ENCODE data around the gene TMEM259. TPM values are rescaled to one million over a fixed set of nuclear protein-coding genes. Genes with fewer than 3 reads are reported as not detected.
A peak's percentile ranks its signal among the peaks of the same experiment; 100 is the strongest.

The TMEM259 gene
- total and polyA plus RNA-seq, 2 donors from 2014 or later = 129 to 180 TPM

DNA sequence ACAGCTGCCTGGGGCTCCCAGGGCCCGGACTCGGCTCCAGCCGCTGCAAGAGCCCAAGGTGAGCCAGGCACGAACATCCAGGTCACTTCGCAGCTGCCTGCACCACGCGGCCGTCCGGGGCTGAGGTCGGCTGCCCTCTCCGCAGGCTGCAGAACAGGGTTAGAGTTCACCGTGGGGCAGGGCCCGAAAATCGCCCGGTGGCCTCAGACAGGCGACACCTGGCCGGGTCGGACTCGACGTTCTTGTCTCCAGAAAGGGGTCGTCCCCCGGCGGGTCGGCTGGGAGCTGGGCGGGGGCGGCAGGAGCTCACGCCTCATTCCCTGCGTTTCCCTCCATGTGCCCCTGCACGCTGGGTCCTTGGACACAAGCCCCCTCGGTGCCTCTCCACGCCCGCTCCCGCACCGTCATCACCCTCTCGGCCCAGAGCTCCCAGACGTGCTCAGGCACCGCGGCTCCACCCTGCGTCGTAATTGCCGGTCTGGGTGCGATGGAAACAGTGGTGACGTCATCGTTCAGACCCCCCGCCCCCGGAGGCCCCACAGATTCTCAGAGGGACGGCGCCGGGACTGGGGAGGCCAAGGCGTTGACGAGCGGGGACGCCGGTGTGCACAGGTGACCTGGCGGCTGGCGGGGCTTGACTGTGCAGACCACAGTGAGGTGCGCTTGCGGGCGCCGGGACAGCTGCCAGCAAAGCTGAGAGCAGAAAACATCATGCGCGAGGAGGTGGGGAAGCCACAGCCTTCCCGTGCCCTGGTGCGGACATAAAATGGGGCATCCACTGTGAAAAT, 24.7 kb downstream of the TMEM259 start:
- TF ChIP-seq, protein P1, sequence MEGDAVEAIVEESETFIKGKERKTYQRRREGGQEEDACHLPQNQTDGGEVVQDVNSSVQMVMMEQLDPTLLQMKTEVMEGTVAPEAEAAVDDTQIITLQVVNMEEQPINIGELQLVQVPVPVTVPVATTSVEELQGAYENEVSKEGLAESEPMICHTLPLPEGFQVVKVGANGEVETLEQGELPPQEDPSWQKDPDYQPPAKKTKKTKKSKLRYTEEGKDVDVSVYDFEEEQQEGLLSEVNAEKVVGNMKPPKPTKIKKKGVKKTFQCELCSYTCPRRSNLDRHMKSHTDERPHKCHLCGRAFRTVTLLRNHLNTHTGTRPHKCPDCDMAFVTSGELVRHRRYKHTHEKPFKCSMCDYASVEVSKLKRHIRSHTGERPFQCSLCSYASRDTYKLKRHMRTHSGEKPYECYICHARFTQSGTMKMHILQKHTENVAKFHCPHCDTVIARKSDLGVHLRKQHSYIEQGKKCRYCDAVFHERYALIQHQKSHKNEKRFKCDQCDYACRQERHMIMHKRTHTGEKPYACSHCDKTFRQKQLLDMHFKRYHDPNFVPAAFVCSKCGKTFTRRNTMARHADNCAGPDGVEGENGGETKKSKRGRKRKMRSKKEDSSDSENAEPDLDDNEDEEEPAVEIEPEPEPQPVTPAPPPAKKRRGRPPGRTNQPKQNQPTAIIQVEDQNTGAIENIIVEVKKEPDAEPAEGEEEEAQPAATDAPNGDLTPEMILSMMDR (IDR thresholded peaks at IDR 0.05; ENCODE audit: borderline replicate concordance, extremely low read depth, insufficient read depth) = no peak
- Histone ChIP-seq H3K27me3 (ENCODE audit: control insufficient read depth, insufficient read depth, low read length) (peaks cover 17% of the 10 kb centered on the region), H3K9ac (ENCODE audit: low read length in 3 of 3) (no peak overlapping the region), H3K36me3 (ENCODE audit: control insufficient read depth in 2 of 3, insufficient read depth in 3 of 3, low read length in 3 of 3) (no peaks in the 10 kb centered on the region), H3K4me1 (ENCODE audit: control insufficient read depth in 2 of 3, insufficient read depth in 2 of 3, low read depth in 1 of 3, low read length in 3 of 3) (peaks cover 0 to 15% (median 14%) of the 10 kb centered on the region in 3 donors), H3K9me3 (ENCODE audit: control insufficient read depth in 2 of 3, insufficient read depth in 1 of 3, low read length in 3 of 3) (no peaks in the 10 kb centered on the region), H3K4me3 (ENCODE audit: low read length in 3 of 3) (no peak overlapping the region), H3K27ac (ENCODE audit: low read depth in 2 of 2, low read length in 2 of 2) (peak overlapping the region; percentile 32 to 77)
- intact Hi-C loops (cut with DNase I) = no loop called here
- DNase-seq (peak; percentile 60 to 87 (median 74)), FAIRE-seq (no peak)

DNA sequence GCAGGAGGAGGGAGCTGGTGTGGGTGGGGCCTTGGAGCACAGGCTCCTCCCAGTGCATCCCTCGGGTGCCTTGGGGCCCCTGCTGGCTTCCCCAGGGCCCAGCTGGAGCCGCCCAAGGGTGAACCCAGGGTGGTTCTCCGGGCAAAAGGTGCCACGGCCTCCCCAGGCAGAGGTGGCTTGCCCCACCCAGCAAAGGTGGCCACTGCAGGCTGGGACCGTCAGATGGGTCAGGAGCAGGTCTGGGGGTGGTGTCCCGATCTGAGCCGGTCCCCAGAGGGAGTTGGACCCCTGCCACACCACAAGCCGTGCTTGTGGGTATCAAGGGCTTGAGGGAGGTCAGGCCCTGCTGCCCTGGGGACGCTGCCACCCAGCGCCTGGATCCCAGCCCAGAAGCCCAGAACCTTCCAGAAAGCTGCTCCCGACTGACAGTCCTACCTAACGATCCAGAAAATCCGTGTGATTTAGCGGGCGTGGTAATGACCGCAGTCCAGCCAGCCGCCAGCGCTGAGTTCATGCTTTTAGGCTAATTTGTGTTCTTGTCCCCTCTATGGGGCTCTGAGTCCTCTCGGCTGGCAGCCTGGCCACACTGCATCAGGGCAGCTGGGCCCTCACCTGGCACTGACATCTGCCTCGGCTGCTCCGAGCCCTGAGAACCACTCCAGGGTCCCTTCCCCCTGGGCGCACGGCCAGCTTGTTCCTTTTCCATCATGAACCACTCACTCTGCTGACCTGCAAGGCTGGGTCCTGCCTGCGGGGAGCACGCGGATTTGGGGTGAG, 25.7 kb downstream of the TMEM259 start:
- peak in 2 of 5 donors; percentile 35 to 93 for DNase-seq
- TF ChIP-seq, protein P1 (IDR thresholded peaks at IDR 0.05; ENCODE audit: borderline replicate concordance, extremely low read depth, insufficient read depth) = no peak
- FAIRE-seq = no peak
- H3K9me3 ChIP-seq (ENCODE audit: control insufficient read depth in 2 of 3, insufficient read depth in 1 of 3, low read length in 3 of 3) = no peaks in the 10 kb centered on the region
- H3K9ac ChIP-seq (ENCODE audit: low read length in 3 of 3) = no peak overlapping the region
- peak overlapping the region; percentile 72 to 77 for H3K27ac ChIP-seq (ENCODE audit: low read depth in 2 of 2, low read length in 2 of 2)
- H3K36me3 ChIP-seq (ENCODE audit: control insufficient read depth in 2 of 3, insufficient read depth in 3 of 3, low read length in 3 of 3) = peaks cover 0 to 3% (median 0%) of the 10 kb centered on the region in 3 donors
- peaks cover 0 to 15% (median 14%) of the 10 kb centered on the region in 3 donors for H3K4me1 ChIP-seq (ENCODE audit: control insufficient read depth in 2 of 3, insufficient read depth in 2 of 3, low read depth in 1 of 3, low read length in 3 of 3)
- H3K27me3 ChIP-seq (ENCODE audit: control insufficient read depth, insufficient read depth, low read length) = peaks cover 17% of the 10 kb centered on the region
- intact Hi-C loops (cut with DNase I) = no loop called here
- no peak overlapping the region for H3K4me3 ChIP-seq (ENCODE audit: low read length in 3 of 3)

DNA sequence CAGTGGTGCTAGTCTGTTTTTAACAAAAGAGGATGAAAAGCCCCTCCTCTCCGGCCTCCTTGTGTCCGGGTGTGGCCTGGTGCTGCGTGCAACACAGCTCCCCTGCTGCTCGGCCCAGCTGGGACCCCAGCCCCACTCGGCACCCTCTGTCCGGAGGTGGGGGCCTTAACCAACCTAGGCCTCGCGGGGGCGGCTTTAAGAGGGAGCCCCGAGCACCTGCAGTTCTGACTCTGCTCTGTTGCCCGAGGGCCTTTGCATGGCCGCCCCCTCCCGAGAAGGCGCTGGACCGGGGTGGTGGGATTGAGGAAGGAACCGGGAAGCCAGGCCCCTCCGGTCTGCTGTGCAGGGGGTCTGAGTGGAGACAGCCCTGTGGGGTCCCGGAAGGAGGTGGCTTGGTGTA, 26.4 kb downstream of the TMEM259 start:
- no peak overlapping the region for H3K4me3 ChIP-seq (ENCODE audit: low read length in 3 of 3)
- DNase-seq = peak in 1 of 5 donors; percentile 78

More for the DNA sequence above, 26.4 kb downstream of the TMEM259 start:
- intact Hi-C loops (cut with DNase I) = no loop called here
- peaks cover 0 to 15% (median 14%) of the 10 kb centered on the region in 3 donors for H3K4me1 ChIP-seq (ENCODE audit: control insufficient read depth in 2 of 3, insufficient read depth in 2 of 3, low read depth in 1 of 3, low read length in 3 of 3)
- H3K27me3 ChIP-seq (ENCODE audit: control insufficient read depth, insufficient read depth, low read length) = peaks cover 16% of the 10 kb centered on the region
- TF ChIP-seq, protein P1 (IDR thresholded peaks at IDR 0.05; ENCODE audit: borderline replicate concordance, extremely low read depth, insufficient read depth) = no peak
- H3K9me3 ChIP-seq (ENCODE audit: control insufficient read depth in 2 of 3, insufficient read depth in 1 of 3, low read length in 3 of 3) = no peaks in the 10 kb centered on the region
- peak overlapping the region; percentile 72 to 77 for H3K27ac ChIP-seq (ENCODE audit: low read depth in 2 of 2, low read length in 2 of 2)
- no peak overlapping the region for H3K9ac ChIP-seq (ENCODE audit: low read length in 3 of 3)
- no peak for FAIRE-seq
- peaks cover 0 to 3% (median 0%) of the 10 kb centered on the region in 3 donors for H3K36me3 ChIP-seq (ENCODE audit: control insufficient read depth in 2 of 3, insufficient read depth in 3 of 3, low read length in 3 of 3)

All from kidney (tissue), 14 donors.